ENCODE results near the gene WDR27.

WDR27 gene

GRCh38 chr6:169654598-169655391 lies 47.0 kb downstream of the WDR27 start:
- TF ChIP-seq, protein P1, sequence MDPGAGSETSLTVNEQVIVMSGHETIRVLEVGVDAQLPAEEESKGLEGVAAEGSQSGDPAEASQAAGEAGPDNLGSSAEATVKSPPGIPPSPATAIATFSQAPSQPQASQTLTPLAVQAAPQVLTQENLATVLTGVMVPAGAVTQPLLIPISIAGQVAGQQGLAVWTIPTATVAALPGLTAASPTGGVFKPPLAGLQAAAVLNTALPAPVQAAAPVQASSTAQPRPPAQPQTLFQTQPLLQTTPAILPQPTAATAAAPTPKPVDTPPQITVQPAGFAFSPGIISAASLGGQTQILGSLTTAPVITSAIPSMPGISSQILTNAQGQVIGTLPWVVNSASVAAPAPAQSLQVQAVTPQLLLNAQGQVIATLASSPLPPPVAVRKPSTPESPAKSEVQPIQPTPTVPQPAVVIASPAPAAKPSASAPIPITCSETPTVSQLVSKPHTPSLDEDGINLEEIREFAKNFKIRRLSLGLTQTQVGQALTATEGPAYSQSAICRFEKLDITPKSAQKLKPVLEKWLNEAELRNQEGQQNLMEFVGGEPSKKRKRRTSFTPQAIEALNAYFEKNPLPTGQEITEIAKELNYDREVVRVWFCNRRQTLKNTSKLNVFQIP (CRISPR knock-in tag; IDR thresholded peaks at IDR 0.05; ENCODE audit: borderline replicate concordance, low read depth): no peak
- no peak for TF ChIP-seq ZC3H10 (CRISPR knock-in tag; IDR thresholded peaks at IDR 0.05)
- TF ChIP-seq, protein P2, sequence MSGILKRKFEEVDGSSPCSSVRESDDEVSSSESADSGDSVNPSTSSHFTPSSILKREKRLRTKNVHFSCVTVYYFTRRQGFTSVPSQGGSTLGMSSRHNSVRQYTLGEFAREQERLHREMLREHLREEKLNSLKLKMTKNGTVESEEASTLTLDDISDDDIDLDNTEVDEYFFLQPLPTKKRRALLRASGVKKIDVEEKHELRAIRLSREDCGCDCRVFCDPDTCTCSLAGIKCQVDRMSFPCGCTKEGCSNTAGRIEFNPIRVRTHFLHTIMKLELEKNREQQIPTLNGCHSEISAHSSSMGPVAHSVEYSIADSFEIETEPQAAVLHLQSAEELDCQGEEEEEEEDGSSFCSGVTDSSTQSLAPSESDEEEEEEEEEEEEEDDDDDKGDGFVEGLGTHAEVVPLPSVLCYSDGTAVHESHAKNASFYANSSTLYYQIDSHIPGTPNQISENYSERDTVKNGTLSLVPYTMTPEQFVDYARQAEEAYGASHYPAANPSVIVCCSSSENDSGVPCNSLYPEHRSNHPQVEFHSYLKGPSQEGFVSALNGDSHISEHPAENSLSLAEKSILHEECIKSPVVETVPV (CRISPR knock-in tag; IDR thresholded peaks at IDR 0.05): no peak
- no peak for TF ChIP-seq PPARA (CRISPR knock-in tag; IDR thresholded peaks at IDR 0.05; ENCODE audit: borderline replicate concordance)
- no peak for TF ChIP-seq RARB (CRISPR knock-in tag; IDR thresholded peaks at IDR 0.05)
- TF ChIP-seq ZNF70 (CRISPR knock-in tag; IDR thresholded peaks at IDR 0.05): no peak
- no peak for TF ChIP-seq TSHZ2 (CRISPR knock-in tag; IDR thresholded peaks at IDR 0.05)
- ATAC-seq: peak; percentile 89

- no peak for ATAC-seq
These were observed 48.1 kb downstream of the WDR27 start for GRCh38 chr6:169653691-169654090.

More at GRCh38 chr6:169653691-169654090, 48.1 kb downstream of the WDR27 start:
- TF ChIP-seq ZFP30 (CRISPR knock-in tag; IDR thresholded peaks at IDR 0.05) (no peak), RARB (CRISPR knock-in tag; IDR thresholded peaks at IDR 0.05) (no peak), ESRRG (CRISPR knock-in tag; IDR thresholded peaks at IDR 0.05) (no peak), ZNF565 (CRISPR knock-in tag; conservative IDR thresholded peaks at IDR 0.05; ENCODE audit: low read depth) (no peak), SNAI2 (CRISPR knock-in tag; IDR thresholded peaks at IDR 0.05) (no peak), PPARA (CRISPR knock-in tag; IDR thresholded peaks at IDR 0.05; ENCODE audit: borderline replicate concordance) (no peak), ZC3H10 (CRISPR knock-in tag; IDR thresholded peaks at IDR 0.05) (no peak), BACH2 (CRISPR knock-in tag; IDR thresholded peaks at IDR 0.05; ENCODE audit: borderline replicate concordance) (no peak), OSR1 (CRISPR knock-in tag; IDR thresholded peaks at IDR 0.05) (no peak), ZFP3 (CRISPR knock-in tag; IDR thresholded peaks at IDR 0.05) (no peak), TSHZ2 (CRISPR knock-in tag; IDR thresholded peaks at IDR 0.05) (no peak), ZNF70 (CRISPR knock-in tag; IDR thresholded peaks at IDR 0.05) (no peak), CSDC2 (CRISPR knock-in tag; IDR thresholded peaks at IDR 0.05) (no peak), ZNF8 (CRISPR knock-in tag; IDR thresholded peaks at IDR 0.05) (no peak), TOX (CRISPR knock-in tag; IDR thresholded peaks at IDR 0.05; ENCODE audit: borderline replicate concordance) (no peak)
- TF ChIP-seq, protein P2 (CRISPR knock-in tag; IDR thresholded peaks at IDR 0.05): no peak
- TF ChIP-seq, protein P1 (CRISPR knock-in tag; IDR thresholded peaks at IDR 0.05; ENCODE audit: borderline replicate concordance, low read depth): no peak
